HG03521 (cell line): Measurements from ENCODE around the gene EFNA3.

Experiments
- ATAC-seq: cut with Tn5 transposase; IDR thresholded peaks from one replicate; pipeline ENCODE4 v1.9.1; 2021; ENCODE audit warnings: mild to moderate bottlenecking, moderate library complexity; ENCODE audit not compliant: unreplicated experiment

Gene EFNA3

DNA sequence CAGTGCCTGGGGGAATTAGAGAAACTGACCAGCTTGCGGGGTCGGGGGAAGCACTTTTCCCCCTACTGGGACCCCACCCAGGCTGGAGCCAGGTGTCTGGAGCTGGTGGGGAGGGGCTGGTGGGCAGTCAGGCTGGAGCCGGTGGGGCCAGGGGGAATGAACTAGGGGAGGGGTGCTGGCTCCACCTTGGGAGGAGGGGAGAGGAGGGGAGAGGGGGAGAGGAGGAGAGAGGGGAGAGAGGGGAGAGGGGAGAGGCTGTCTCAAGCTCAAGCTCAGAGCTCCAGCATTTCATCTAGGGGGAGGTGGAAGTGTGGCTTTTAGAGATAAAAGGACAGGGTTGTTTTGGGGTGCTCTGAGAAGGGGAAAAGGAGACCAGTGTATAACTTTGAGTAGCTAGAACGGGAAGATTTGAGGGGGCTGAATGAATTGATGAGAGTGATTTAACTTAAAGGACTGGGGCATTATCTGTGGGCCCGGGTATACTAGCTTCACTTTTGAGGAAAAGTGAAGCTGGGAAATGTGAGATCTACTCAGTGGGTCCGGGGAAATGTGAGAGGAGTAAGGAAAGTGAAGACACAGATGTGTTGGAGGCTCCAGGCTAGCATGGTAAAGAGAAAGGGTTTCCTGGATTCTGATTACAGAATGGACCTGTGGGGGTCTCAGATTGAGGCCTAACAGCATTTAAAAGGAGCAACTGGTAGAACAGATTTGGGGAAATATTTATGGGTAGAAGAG lies 51.8 kb downstream of the EFNA3 start:
- ATAC-seq, result no peak

DNA sequence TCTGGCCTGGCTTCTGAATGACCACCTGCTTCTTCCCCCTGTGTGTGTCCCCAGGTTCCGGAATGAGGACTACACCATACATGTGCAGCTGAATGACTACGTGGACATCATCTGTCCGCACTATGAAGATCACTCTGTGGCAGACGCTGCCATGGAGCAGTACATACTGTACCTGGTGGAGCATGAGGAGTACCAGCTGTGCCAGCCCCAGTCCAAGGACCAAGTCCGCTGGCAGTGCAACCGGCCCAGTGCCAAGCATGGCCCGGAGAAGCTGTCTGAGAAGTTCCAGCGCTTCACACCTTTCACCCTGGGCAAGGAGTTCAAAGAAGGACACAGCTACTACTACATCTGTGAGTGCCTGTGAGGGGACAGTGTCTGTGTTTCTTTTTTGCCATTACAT lies 52.6 kb downstream of the EFNA3 start:
- no peak for ATAC-seq

DNA sequence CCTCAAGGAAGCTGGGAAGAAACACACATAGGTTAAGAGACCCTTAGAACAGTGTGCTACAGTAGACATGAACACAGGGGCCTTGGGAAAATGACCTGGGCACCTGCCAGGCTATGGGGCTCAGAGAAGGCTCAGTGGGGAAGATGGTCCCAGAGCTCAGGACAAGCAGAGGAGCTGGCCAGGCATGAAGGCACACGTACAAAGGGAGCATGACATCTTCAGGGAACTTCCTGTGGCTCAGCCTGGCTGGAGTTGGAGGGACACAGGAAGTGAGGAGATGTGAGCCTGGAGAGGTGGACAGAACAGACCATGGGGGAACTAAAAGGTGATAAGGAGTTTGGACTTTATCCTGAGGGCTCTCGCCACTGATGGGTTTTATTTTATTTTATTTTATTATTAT lies 53.2 kb downstream of the EFNA3 start:
- ATAC-seq, result no peak

DNA sequence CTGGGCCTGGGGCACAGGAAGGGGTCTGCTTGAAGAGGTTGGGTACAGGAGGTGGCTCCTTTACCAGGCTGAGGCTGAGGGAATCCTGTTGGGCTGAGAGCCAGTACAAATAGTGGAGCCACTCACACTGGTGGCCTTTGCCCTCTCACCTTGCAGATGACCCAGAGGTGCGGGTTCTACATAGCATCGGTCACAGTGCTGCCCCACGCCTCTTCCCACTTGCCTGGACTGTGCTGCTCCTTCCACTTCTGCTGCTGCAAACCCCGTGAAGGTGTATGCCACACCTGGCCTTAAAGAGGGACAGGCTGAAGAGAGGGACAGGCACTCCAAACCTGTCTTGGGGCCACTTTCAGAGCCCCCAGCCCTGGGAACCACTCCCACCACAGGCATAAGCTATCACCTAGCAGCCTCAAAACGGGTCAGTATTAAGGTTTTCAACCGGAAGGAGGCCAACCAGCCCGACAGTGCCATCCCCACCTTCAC lies 55.2 kb downstream of the EFNA3 start:
- ATAC-seq, result no peak

DNA sequence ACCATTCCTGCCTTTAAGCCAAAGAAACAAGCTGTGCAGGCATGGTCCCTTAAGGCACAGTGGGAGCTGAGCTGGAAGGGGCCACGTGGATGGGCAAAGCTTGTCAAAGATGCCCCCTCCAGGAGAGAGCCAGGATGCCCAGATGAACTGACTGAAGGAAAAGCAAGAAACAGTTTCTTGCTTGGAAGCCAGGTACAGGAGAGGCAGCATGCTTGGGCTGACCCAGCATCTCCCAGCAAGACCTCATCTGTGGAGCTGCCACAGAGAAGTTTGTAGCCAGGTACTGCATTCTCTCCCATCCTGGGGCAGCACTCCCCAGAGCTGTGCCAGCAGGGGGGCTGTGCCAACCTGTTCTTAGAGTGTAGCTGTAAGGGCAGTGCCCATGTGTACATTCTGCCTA lies 55.7 kb downstream of the EFNA3 start:
- ATAC-seq, result no peak

DNA sequence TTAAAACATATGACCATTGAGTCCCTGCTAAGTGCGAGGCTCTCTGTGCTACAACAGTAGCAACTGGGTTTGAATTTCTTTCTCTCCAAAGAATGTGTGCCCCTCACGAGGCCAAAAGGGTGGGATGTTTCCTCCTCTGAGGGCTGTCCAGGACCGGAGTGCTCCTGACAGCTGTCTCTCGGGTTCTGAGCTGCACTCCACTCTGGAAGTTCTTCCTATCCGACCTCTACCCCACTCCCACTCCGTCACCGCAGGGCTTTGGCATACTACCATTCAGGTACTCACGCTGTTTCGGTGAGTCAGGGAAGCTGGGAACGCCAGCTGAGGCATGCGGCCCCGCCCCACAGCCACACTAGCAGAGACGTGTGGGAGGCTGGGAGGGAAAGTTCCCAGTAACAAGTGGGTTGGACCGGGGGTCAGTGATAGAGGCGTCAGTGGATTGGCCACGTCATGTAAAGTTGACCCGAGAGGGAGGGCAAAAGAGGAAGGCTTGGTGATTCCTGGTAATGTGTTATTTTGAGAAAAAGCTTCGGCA lies 56.3 kb downstream of the EFNA3 start:
- no peak for ATAC-seq

DNA sequence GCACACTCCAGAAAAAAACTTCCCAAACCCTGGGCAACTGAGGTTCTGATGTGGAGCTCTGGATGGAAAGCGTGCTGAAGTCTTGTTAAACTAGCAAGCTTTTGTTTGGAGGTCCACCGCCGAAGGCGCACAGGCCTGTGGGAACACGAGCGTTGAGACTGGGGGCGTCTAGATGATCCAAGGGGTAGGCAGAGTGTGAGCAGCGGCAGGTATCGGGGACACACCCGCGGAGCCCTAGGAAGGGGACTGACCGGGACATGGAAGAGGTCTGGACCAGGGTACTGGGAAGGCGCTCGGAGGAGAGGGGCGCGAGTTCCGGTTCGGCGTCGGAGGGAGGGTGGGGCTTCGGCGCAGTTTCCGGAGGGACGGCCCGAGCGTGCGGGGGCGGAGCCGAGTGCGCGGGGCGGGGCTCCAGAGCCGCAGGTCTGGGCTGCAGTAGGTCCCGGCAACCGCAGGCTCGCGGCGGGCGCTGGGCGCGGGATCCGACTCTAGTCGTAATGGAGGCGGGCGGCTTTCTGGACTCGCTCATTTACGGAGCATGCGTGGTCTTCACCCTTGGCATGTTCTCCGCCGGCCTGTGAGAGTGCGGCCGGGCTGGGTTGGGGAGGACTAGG lies 56.9 kb downstream of the EFNA3 start, which contains the start of gene SLC50A1:
Gene SLC50A1, plus strand, starts transcription at position 438 of the 614 bp plus-strand sequence. Its CDS starts 60 bp downstream, at position 498.
- ATAC-seq, result peak; percentile 74

DNA sequence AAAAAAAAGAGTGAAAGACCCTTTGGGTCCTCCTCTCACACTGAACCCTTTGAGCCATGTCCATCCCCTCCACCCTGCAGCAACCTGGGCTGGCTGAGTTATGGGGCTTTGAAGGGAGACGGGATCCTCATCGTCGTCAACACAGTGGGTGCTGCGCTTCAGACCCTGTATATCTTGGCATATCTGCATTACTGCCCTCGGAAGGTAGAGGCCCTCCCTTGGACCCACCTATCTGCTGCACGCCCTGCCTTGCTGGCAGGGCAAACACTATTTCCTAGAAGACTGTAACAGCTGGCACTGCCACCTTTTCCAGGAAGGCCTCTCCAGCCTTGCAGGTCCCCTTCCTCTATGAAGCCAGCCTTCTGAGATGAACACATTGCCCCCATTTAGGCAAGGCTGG lies 58.1 kb downstream of the EFNA3 start:
- no peak for ATAC-seq
